GM21423 (cell line): Measurements from ENCODE around the gene SMPD4.
"Not testable (repeated sequence)": the region's sequence is repeated elsewhere in the genome, so short reads cannot be mapped to it uniquely, and the experiment has no call there.

Experiments used
- ATAC-seq: cut with Tn5 transposase; IDR thresholded peaks from one replicate; pipeline ENCODE4 v1.9.1; 2021; ENCODE audit warnings: mild to moderate bottlenecking, moderate library complexity; ENCODE audit not compliant: unreplicated experiment

Gene SMPD4

GRCh38 chr2:130187859-130188792 lies 6.7 kb upstream of the SMPD4 start:
- not testable (repeated sequence) for ATAC-seq

- no peak for ATAC-seq
These were observed 5.9 kb upstream of the SMPD4 start for GRCh38 chr2:130187268-130187667.

- ATAC-seq: no peak
These were observed 5.0 kb upstream of the SMPD4 start for GRCh38 chr2:130186391-130186790.

GRCh38 chr2:130185896-130186295 lies 4.5 kb upstream of the SMPD4 start:
- no peak for ATAC-seq

- no peak for ATAC-seq
These were observed 4.0 kb upstream of the SMPD4 start for GRCh38 chr2:130185436-130185835.

- ATAC-seq: no peak
These were observed 2.3 kb upstream of the SMPD4 start for GRCh38 chr2:130183512-130184373.

- peak; percentile 14 for ATAC-seq
These were observed 1.6 kb upstream of the SMPD4 start for GRCh38 chr2:130182826-130183511.

- peak; percentile 79 for ATAC-seq
These were observed 679 bp upstream of the SMPD4 start, which contains the start of gene MZT2B for GRCh38 chr2:130181880-130182682. TSS of gene MZT2B (plus strand) at chr2:130182262. CDS start at chr2:130182283, 21 bp downstream.

- ATAC-seq: not testable (repeated sequence)
These were observed 738 bp downstream of the SMPD4 start for GRCh38 chr2:130180404-130181324.

GRCh38 chr2:130174866-130175265 lies 6.5 kb downstream of the SMPD4 start:
- ATAC-seq: not testable (repeated sequence)

GRCh38 chr2:130169896-130170295 lies 11.5 kb downstream of the SMPD4 start:
- no peak for ATAC-seq

- ATAC-seq: not testable (repeated sequence)
These were observed 12.2 kb downstream of the SMPD4 start for GRCh38 chr2:130169163-130169562.

- not testable (repeated sequence) for ATAC-seq
These were observed 14.8 kb downstream of the SMPD4 start for GRCh38 chr2:130166611-130167010.

- no peak for ATAC-seq
These were observed 15.9 kb downstream of the SMPD4 start for GRCh38 chr2:130165293-130166016.

GRCh38 chr2:130162968-130163367 lies 18.4 kb downstream of the SMPD4 start:
- no peak for ATAC-seq

- ATAC-seq: not testable (repeated sequence)
These were observed 18.9 kb downstream of the SMPD4 start for GRCh38 chr2:130162486-130162885.

- ATAC-seq: not testable (repeated sequence)
These were observed 20.3 kb downstream of the SMPD4 start for GRCh38 chr2:130160838-130161705.
